GM18868 (cell line): ENCODE measurements around the gene PPFIA1.

ENCODE experiments used
- ATAC-seq: cut with Tn5 transposase; IDR thresholded peaks from one replicate; pipeline ENCODE4 v1.9.1; 2021; ENCODE audit warnings: mild to moderate bottlenecking, moderate library complexity; ENCODE audit not compliant: unreplicated experiment

Gene PPFIA1

GRCh38 chr11:70270104-70270876, at the start of gene PPFIA1:
PPFIA1 (plus strand) TSS chr11:70270690; CDS start chr11:70272173, 1,483 bp downstream.
- ATAC-seq, result peak; percentile 94

GRCh38 chr11:70220920-70221319, 49.6 kb upstream of the PPFIA1 start:
- ATAC-seq, result no peak

GRCh38 chr11:70225681-70226177, 44.8 kb upstream of the PPFIA1 start:
- ATAC-seq, result no peak

- ATAC-seq, result no peak
Measured at GRCh38 chr11:70226183-70226582, 44.3 kb upstream of the PPFIA1 start.

GRCh38 chr11:70226967-70227366, 43.5 kb upstream of the PPFIA1 start:
- ATAC-seq, result no peak

GRCh38 chr11:70229737-70230136, 40.8 kb upstream of the PPFIA1 start:
- no peak for ATAC-seq

- ATAC-seq, result no peak
Measured at GRCh38 chr11:70230151-70230839, 40.2 kb upstream of the PPFIA1 start.

GRCh38 chr11:70230840-70231710, 39.4 kb upstream of the PPFIA1 start:
- ATAC-seq, result no peak

- ATAC-seq, result no peak
Measured at GRCh38 chr11:70233034-70233433, 37.5 kb upstream of the PPFIA1 start.

GRCh38 chr11:70233511-70233934, 37.0 kb upstream of the PPFIA1 start:
- no peak for ATAC-seq

- ATAC-seq, result no peak
Measured at GRCh38 chr11:70233962-70234361, 36.5 kb upstream of the PPFIA1 start.

- no peak for ATAC-seq
Measured at GRCh38 chr11:70240337-70240736, 30.2 kb upstream of the PPFIA1 start.

GRCh38 chr11:70241709-70242108, 28.8 kb upstream of the PPFIA1 start:
- no peak for ATAC-seq

- ATAC-seq, result no peak
Measured at GRCh38 chr11:70242885-70243284, 27.6 kb upstream of the PPFIA1 start.

- ATAC-seq, result no peak
Measured at GRCh38 chr11:70243912-70244652, 26.4 kb upstream of the PPFIA1 start.

GRCh38 chr11:70244698-70245097, 25.8 kb upstream of the PPFIA1 start:
- ATAC-seq, result no peak

GRCh38 chr11:70246196-70246595, 24.3 kb upstream of the PPFIA1 start:
- no peak for ATAC-seq

GRCh38 chr11:70247042-70247709, 23.3 kb upstream of the PPFIA1 start:
- no peak for ATAC-seq

- no peak for ATAC-seq
Measured at GRCh38 chr11:70247710-70248072, 22.8 kb upstream of the PPFIA1 start.
